Thoracic aorta endothelial cell (primary cell): ENCODE measurements around the gene SDHA. TPM values are rescaled to one million over a fixed set of nuclear protein-coding genes. Genes with fewer than 3 reads are reported as not detected.

Experiments used
- total RNA-seq: library from RNA; depleted of rRNA; stranded (reverse); fragments of >200 nt; gene quantifications from 2 replicates; pipeline ENCODE4 v1.2.3, GENCODE V29; 2012

Gene SDHA
- total RNA-seq: 182 and 217 TPM in 2 replicates

GRCh38 chr5:217494-218456, at the start of gene SDHA, which contains the start of gene CCDC127:
TSS of gene SDHA (plus strand) at chr5:218320. CDS start at chr5:218356, 36 bp downstream.
TSS of gene CCDC127 (minus strand) at chr5:218153. CDS start at chr5:216849, 1,304 bp downstream.

GRCh38 chr5:191036-191948, 26.8 kb upstream of the SDHA start, which contains the start of gene LRRC14B:
TSS of gene LRRC14B (plus strand) at chr5:191495. CDS start at chr5:191539, 44 bp downstream.

Other genes starting within 250 kb of the SDHA start
- gene PLEKHG4B, start 126.2 kb upstream of the SDHA start, total RNA-seq: under 0.01 TPM in 2 replicates
- gene LRRC14B, start 26.8 kb upstream of the SDHA start, total RNA-seq: not detected in 2 replicates
- gene CCDC127, start 167 bp upstream of the SDHA start, total RNA-seq: 4.6 and 4.8 TPM in 2 replicates
- gene PDCD6, start 53.3 kb downstream of the SDHA start, total RNA-seq: 91.5 and 98.1 TPM in 2 replicates
- 6.8 and 9.7 TPM in 2 replicates for gene AHRR, start 103.4 kb downstream of the SDHA start, total RNA-seq
- 30.2 and 32.8 TPM in 2 replicates for gene EXOC3, start 224.9 kb downstream of the SDHA start, total RNA-seq